ENCODE measurements around the gene MRC2.
"Not testable (repeated sequence)": the region's sequence is repeated elsewhere in the genome, so short reads cannot be mapped to it uniquely, and the experiment has no call there.

MRC2 gene

GRCh38 chr17:62676952-62677596, 49.6 kb downstream of the MRC2 start:
- DNase-seq (ENCODE audit: low read depth in 4 of 4, low spot score in 1 of 4) = no peak

GRCh38 chr17:62678214-62678919, 50.9 kb downstream of the MRC2 start:
- DNase-seq (ENCODE audit: low read depth in 4 of 4, low spot score in 1 of 4) = no peak

GRCh38 chr17:62679866-62680377, 52.5 kb downstream of the MRC2 start:
- no peak for DNase-seq (ENCODE audit: low read depth in 4 of 4, low spot score in 1 of 4)

GRCh38 chr17:62680541-62681052, 53.1 kb downstream of the MRC2 start:
- no peak for DNase-seq (ENCODE audit: low read depth in 4 of 4, low spot score in 1 of 4)

- no peak for DNase-seq (ENCODE audit: low read depth in 4 of 4, low spot score in 1 of 4)
Measured at GRCh38 chr17:62681061-62681938, 53.8 kb downstream of the MRC2 start.

- DNase-seq (ENCODE audit: low read depth in 4 of 4, low spot score in 1 of 4) = no peak
Measured at GRCh38 chr17:62681939-62682381, 54.5 kb downstream of the MRC2 start.

- DNase-seq (ENCODE audit: low read depth in 4 of 4, low spot score in 1 of 4) = no peak
Measured at GRCh38 chr17:62684179-62684578, 56.7 kb downstream of the MRC2 start.

GRCh38 chr17:62687997-62688396, 60.5 kb downstream of the MRC2 start:
- no peak for DNase-seq (ENCODE audit: low read depth in 4 of 4, low spot score in 1 of 4)

GRCh38 chr17:62688398-62689160, 61.1 kb downstream of the MRC2 start:
- DNase-seq (ENCODE audit: low read depth in 4 of 4, low spot score in 1 of 4) = no peak

GRCh38 chr17:62689441-62690167, 62.1 kb downstream of the MRC2 start:
- DNase-seq (ENCODE audit: low read depth in 4 of 4, low spot score in 1 of 4) = no peak

- DNase-seq (ENCODE audit: low read depth in 4 of 4, low spot score in 1 of 4) = no peak
Measured at GRCh38 chr17:62690168-62690897, 62.9 kb downstream of the MRC2 start.

GRCh38 chr17:62691589-62691915, 64.1 kb downstream of the MRC2 start:
- not testable (repeated sequence) for DNase-seq (ENCODE audit: low read depth in 4 of 4, low spot score in 1 of 4)

- no peak for DNase-seq (ENCODE audit: low read depth in 4 of 4, low spot score in 1 of 4)
Measured at GRCh38 chr17:62692159-62692651, 64.7 kb downstream of the MRC2 start.

GRCh38 chr17:62692721-62693431, 65.4 kb downstream of the MRC2 start:
- DNase-seq (ENCODE audit: low read depth in 4 of 4, low spot score in 1 of 4) = no peak

GRCh38 chr17:62693616-62694409, 66.3 kb downstream of the MRC2 start:
- DNase-seq (ENCODE audit: low read depth in 4 of 4, low spot score in 1 of 4) = no peak

GRCh38 chr17:62695093-62695738, 67.7 kb downstream of the MRC2 start:
- not testable (repeated sequence) for DNase-seq (ENCODE audit: low read depth in 4 of 4, low spot score in 1 of 4)

GRCh38 chr17:62696256-62696655, 68.8 kb downstream of the MRC2 start:
- DNase-seq (ENCODE audit: low read depth in 4 of 4, low spot score in 1 of 4) = no peak
